Stimulated activated CD4-positive, alpha-beta T cell treated with anti-CD3 and anti-CD28 coated beads, Interleukin-1b, Interleukin-23, amount 100 ng/mL, for 1 hour (primary cell): ENCODE data around the gene MEGF6.

Experiments
- DNase-seq, 2 donors: peaks; one replicate each; pipeline ENCODE4 v3.0.0-alpha.2; 2020; ENCODE audit warnings: low read depth in 2 of 2

Gene MEGF6

DNA sequence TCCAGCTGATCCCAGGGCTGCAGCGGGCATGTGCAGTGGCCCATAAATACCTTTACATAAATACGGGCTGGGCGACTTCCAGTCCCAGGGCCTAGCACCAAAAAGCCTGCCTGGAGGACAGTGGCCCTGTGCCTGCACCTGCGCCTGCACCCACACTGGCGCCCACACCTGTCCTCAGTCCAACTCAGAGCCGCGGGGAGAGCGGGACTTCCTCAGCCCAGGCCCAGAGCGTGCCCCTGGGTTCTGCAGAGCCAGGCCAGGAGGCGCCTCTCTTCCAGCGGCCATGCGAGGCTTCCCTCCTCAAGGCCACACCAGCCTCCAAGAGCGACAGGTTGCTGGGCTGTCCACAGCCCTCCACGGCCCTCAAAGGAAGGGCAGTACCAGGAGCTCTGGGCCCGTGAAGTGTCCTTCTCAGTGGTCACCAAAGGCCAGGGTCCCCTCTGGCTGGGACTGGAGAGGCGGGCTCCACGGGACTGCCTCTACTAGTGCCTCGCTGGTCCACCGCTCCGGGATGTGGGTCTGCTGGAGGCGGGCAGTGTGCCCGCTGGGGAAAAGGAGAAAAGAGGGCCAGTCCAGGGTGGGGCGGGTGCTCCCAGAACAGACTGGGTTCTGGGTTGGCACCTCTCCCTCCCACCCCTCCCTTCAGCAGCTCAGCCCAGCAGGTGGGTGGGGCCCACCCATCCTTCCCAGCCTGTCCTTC, 121.1 kb downstream of the MEGF6 start:
- no peak for DNase-seq

DNA sequence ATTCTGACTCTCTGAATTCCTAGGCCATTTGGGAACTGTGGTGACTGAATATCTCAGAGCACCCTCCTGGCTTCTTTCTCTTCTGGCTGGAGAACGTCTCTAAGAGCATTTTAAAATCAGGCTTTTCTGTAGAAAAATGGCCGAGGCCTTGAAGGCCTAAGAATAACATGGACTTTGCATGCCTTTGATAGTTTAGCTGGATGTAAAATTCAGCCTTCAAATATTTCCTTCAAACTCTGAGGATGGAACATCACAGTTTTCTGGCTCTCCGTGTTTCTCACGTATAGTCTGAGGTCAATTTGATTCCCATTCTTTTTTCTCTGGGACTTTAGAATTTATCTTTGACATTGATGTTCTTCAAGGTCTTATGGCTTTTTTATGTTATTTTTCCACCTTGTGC, 122.9 kb downstream of the MEGF6 start:
- no peak for DNase-seq

DNA sequence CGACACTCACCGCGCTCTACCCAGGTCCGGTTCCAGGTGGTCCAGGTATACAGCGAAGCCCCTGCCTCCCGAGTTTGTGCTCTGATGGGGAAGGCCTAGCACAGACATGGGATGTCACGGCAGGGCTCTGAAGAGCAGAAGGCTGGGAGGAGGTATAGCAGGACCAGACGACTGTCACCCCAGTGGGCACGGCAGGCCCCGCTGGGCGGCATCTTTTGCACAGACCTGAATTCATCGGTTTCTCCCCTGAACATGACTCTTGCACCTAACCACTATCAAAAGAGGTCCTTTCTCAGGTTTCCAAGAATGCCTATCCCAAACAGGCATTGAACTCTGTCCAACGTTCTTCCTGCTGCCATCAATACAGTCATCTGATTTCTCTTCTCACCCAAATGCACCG, 126.3 kb downstream of the MEGF6 start:
- DNase-seq = no peak

DNA sequence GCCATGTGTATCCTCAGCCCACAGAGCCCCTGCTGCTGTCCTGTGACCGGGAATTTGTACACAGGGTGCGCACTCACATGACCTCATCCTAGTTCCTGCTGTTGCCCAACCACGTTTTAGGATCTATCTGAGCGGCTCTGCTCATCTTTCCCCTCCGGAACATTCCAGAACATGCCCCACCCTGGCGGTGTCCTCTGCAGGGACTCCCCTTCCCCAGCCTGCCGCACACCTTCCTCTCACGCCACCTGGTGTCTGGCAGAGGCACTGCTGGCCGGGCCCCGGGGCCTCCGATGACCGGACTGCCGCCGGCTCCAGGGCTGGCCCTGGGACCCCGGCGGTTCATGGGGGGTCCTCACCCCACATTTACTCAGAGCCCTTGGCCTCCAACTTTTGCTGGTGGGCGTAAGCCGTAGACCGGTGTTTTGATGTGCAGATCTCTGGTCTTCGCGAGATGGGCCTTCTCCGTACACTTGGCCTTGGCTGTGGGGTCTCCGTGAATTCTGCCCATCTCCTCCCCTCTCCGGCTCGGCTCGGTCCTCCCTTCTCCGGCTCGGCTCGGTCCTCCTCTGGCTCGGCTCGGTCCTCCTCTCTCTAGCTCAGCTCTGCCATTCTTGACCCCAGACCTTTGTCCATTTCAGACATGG, 127.4 kb downstream of the MEGF6 start:
- DNase-seq = peak in 1 of 2 donors; percentile 35

DNA sequence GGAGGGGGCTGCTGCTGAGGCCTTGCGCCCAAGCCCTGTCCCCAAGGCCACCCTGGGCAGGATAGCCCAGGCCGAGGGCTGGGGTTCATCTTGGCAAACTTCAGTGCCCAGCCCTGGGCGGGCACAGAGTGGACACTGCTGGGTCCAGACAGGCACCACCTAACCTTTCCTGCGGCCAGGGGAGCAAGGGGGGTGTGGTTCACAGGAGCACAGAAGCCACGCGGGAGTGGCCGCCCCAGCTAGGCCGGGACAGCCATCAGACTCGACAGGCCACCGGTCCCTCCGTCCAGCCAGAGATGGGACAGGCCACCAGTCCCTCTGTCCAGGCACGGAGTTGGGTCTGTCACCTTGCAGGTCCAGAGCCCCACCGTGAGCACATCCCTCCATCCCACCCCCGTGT, 127.9 kb downstream of the MEGF6 start:
- no peak for DNase-seq

DNA sequence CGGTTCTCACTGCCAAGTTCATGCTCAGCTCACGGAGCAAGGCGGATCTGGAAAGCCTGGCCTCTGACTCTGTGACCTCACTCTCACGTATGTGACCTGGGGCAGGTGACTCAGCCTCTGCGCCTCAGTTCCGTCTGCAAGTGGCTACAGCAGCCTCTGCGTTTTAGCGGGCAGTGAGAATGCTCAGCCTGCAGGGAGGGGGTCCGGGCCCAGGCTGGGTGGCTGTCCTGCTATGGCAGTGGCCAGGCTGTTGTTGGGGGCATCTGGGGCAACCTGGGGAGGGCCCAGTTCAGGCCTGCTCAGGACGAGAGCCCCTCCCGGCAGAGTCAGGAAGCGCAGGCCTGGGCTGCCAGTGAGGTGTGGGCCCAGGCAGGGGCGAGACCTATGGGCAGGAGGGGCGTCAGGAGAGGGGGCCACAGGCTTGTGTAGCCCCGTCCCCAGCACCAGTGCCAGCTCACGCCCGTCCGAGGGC, 128.9 kb downstream of the MEGF6 start:
- no peak for DNase-seq

DNA sequence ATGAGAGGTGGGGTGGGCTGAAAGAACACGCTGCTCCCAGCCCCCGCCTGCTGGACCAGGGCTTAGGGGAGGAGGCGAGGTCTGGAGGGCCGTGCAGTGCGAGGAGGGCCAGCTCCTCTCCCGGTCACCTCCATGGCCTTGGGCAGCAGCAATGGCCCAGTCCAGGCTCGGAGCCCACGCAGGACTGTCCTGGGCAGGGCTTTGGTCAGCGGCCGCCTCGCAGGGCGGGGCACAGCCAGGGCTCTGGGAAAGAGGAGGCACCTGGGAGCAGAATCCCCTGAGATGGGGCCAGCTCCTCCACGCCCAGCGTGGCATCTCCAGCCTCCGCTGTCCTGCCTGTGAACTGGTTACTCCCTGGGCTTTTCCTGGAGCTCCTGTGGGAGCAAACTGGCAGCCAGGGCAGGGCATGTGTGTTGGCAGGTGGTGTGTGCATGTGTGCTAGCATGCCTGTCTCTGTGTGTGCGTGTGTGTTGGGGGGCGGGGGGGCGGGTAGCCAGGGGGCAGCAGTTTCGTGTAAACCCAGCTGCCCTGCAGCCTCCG, 129.4 kb downstream of the MEGF6 start:
- DNase-seq = no peak

DNA sequence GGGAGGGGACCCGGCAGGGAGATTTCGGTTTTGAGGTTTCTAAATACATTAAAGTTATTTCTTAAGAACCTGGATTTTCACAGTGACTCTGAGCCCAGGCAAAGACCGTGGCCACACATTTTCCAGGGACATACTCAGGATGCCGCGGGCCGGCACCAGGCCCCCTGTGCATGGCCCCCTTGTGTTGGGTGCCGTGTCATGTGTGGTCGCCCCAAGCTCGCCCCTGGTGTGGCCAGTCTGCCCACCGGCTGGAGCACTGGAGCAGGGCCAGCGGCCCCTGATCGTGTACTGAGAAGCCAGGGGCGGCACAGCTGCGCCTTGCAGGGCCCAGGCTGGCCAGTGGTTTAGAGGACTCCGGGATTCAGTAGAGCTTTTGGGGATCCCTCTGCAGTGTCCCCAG, 130.3 kb downstream of the MEGF6 start:
- no peak for DNase-seq

DNA sequence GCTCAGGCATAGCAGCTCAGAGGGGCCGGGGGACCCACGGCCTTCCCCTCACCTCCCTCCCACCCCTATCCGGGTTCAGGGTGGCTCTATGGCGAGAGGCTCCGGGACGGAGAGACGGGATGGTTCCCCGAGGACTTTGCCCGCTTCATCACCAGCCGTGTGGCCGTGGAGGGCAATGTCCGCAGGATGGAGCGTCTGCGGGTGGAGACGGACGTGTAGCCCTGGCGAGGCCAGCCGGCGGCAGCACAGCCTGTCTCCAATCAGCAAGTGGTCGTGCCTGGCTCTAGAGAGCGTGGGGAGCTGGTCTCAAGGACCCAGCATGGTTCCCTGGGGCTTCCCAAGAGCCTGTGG, 131.0 kb downstream of the MEGF6 start:
- no peak for DNase-seq

DNA sequence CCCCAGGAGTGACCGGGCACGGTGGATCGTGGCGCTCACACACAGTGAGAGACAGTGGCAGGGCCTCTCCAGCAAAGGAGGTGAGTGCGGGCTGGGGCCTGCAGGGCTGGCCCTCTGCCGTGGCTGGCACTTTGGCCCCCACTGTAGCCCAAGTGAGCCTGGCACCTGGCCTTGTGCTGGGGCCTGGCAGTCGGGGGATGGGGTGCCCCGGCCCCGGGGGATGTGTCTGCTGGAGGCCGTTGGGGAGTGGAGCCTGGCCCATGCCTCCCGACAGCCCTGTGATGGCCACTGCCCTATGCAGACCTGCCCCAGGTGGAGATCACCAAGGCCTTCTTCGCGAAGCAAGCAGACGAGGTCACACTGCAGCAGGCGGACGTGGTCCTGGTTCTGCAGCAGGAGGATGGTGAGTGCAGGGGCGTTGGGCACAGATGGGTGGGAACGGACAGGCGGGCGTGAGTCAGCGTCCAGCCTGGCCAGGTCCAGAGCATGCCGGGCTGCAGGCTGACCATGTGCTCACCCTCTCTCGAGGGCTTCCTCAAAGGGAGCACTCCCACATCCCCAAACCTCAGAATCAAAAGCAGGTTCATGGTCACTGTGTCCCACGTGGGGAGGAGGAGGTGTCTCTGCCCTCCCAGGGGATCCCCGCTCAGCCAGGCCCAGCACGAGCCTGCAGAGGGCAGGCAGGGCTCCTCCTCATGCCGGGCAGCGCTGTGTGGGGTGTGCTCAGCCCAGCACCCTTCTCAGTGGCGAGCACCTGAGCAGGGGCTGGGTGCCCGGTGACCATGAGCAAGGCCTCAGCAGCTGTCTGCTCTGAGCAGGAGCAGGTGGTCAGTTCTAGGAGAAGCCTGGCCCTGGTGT, 131.6 kb downstream of the MEGF6 start:
- no peak for DNase-seq

DNA sequence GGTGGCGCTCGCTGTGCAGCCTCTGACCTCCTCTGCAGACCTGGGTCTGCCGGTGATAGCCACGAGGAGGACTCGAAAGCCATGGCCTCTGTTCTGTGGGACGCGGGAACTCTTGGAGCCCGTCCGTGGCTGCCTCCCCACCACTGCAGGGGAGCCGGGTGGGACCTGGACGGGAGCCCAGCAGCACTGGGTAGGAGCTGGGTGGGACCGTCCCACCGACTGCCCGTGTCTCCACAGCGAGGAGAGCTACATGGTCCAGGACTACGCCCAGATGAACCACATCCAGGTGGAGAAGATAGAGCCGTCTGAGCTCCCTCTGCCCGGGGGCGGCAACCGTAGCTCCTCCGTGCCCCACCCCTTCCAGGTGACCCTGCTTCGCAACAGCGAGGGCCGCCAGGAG, 133.1 kb downstream of the MEGF6 start:
- no peak for DNase-seq

DNA sequence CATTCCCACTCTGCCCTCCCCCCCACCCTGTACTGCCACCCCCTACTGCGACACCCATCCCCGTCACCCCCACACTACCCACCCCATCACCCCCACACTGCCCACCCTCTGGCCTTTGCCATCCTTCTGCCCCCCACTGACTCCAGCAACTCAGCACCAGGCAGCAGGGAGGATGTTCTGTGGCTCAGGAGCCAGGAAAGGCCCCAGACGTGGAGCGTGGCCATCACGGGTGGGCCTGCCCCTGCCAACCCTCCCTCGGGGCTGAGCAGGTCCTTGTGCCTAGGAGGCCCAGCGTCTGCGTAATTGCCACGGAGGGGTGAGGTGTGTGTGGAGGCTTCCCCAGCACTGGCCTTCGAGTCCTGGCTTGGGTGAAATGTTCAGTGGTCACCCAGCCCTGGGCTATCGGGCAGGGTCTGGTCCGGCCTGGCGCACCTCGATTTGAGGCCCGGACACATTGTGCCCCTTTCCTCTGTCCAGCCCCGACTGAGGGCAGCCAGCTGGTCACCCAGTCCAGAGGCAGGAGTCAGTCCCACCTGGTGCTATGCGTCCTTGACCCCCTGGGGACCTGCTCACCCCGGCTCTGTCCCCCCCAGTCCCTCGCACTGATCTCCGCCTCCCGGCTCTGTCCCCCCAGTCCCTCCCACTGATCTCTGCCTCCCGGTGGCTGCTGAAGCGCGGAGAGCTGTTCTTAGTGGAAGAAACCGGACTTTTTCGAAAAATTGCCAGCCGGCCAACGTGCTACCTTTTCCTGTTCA, 133.9 kb downstream of the MEGF6 start:
- no peak for DNase-seq

DNA sequence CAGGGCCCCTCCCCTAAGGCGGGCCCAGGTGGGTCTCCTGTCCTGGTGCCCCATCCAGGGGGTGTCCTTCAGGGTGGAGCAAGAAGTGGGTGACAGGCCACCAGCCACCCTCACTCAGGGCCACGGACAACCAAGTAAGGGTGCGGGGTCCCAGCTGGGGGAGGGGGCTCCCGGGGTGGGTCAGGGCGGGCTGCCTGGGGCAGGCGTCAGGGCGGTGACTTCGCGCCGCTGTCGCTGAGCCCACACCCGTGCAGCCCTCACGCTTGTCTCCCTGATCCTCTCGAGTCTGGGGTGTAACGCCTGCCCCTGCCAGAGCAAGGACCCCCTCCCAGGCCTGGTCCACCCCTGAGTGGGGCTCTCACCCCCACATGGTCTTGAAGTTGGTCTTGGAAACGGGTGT, 134.6 kb downstream of the MEGF6 start:
- DNase-seq = no peak

DNA sequence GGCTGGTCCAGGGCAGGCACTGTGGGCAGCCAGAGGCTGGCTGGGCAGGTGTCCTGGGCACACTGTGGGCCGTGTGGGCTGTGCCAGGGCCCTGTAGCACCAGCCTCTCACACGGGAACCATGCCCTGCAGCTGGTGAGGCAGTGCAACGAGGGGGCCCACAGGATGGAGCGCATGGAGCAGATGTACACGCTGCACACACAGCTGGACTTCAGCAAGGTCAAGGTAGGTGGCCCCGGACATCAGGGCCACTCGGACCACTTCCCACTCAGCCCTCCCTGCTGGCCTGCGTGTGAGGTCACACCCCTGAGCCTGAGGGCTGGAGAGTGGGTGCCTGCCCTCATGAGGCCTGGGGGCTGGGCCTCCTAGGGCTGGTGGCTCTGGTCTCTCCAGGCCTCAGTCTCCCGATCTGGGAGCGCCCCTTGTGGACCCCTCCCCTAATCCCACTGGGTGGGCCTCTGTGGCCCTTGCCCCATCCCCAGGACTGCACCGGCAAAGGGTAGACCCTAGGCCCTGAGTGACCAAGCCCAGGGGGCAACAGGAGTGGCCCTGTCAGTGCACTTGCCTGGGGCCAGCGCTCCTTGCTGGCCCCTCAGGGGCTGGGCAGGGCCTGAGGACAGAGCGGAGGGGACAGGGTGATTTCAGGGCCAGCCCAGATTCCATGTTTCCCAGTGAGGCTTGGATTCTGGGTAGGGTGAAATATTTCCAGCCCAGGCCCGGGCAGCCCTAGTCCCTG, 135.3 kb downstream of the MEGF6 start:
- DNase-seq = no peak

DNA sequence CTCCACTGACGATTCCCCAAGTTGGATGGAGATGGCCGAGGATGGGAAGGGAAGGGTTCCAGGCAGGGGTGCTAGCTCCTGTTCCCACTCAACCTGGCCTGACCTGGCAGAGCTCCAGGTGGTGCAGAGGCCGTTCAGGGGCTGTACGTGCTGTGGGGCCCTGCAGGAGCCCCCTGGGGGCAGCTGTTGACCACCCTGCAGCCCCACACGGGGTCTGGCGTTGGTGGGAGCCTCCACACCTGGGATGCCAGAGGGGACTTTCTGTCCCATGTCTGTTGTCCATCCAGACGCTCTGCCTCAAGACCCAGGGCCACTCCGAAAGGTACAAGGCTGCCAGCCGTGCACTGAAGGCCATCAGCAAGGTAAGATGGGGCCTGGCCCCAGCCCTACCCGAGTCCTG, 136.9 kb downstream of the MEGF6 start:
- no peak for DNase-seq

DNA sequence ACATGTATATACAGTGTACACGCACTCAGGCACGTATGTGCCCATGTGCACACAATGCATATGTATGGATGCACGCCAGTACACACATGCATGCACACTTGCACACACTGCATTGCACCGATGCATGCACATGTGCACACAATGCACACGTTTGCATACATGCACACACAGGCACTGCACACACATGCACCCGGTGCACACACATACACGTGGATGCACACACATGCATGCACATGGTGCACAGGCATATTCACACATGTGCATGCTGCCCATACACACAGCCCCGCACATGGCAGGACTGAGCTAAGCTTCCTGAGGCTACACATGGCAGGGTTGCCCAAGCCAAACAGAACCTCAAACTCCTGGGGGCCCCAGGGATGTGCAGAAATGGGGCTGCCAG, 137.3 kb downstream of the MEGF6 start:
- no peak for DNase-seq

DNA sequence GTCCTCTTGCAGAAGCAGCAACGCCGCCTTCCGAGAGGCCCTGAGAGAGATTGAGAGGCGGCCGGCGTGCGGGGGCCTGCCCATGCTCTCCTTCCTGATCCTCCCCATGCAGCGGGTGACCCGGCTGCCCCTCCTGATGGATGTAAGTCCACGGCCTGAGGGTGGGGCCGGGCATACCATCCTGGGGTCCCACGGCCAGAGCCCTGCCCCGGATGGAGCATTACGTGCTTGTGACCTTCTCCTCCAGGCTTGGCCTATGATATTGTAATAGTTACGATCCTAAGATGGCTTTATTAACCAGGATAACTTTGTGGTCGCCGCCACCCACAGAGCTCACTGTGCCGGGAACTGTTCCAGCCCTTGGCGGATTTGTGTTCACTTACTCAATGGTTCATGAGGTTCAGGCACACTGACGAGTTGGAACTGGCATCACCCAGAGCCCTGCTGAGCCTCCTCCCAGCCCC, 137.9 kb downstream of the MEGF6 start:
- DNase-seq = no peak

DNA sequence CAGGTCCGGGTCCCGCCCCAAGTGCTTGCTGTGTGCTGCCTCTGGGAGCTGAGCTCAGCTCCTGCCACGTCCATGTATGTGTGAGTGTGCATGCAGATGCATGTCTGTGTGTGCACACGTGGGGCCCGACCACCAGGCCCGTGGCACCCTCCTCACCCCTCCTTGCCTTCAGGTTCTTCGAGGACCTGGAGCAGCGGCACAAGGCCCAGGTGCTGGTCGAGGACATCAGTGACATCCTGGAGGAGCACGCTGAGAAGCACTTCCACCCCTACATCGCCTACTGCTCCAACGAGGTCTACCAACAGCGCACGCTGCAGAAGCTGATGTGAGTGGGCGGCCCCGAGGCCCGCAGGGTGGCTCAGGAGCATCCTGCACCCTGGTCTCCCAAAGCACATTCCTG, 138.4 kb downstream of the MEGF6 start:
- no peak for DNase-seq

DNA sequence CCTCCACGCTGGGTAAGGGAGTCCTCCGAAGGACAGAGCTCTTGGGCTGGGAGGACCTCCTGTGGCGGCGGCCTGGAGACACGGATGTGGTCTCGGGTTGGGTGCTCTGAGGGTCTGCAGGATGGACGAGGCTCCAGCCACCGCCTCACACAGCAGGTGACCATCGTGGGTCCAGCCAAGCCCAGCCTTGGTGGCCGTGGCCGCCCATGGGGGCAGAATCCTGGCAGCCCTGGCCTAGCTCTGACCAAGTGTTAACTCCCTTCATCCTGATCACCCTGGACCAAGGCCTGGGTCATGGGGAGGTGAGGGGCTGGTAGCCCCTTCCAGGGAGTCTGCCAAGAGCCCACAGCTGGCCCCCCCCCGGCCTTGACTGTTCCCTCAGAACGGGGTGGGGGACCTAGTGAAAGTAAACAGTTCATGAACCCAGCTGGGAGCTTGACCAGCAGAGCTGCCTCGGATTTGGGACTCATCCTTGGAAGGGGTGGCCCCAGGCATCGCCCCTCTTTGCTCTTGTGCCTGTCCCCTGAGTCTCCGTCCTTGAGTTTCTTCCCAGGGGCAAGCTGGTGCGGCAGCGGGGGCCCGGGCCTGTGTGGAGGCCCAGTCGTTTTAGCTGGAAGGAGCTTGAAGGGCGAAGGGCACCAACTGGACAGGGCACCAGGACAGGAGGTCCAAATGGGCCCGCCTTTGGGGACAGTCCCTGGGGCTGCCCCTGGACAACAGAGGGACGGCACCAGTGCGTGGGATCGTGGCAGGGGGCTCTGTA, 139.0 kb downstream of the MEGF6 start:
- no peak for DNase-seq

DNA sequence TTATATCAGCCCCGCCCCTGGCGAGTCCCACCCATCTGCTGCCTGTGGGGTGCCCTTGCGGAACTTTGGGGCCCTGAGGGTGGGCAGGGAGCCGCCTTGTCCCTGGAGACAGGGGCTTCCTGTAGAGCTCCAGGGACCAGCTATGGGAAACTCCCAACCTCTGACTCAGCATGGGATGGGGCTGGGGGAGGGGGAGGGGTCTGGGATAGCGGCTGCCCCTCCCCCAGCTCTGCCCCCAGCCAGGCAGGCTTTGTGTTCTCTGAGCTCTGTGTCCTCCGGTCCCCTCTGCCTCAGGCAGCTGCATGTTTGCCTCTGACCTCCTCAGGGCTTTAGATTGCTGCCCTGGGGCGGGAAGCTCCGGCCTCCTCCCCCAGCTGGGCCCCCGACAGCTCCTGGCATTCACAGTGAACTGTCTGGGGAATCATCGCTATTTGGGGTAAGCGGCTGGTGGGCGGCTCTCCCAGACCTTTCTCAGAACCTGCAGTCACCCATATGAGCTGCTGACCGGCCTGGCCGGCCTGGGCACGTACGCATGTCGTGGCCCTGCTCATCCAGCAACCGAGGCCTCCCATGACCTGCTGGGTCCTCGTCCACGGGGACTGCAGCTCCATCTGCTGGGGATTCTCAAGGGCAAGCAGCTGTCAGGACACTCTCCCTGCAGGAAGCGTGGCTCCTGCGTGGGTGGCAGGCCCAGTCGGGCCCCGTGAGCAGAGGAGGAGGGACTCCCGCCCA, 139.8 kb downstream of the MEGF6 start:
- no peak for DNase-seq
